ENCODE data around the gene ADCY2.

DNA sequence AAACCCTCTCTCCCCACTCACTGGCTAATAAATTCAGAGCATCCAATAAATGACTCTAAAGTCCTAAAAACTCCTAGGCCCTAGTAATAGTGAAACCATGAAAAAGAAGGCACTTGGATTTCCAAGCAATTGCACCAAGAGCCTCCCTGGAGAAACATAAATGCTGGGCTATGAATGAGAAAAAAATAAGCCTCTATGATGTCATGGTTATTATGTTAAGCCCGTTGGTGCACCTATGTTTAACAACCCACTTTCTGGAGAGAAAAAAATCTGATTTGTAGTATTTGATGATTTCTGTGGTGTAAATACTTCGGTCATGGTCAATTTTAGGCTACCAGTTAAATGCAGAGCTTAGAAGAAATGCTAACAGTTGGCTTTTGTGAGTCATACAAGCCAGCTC lies 446.6 kb downstream of the ADCY2 start:
- TF ChIP-seq, protein P1, sequence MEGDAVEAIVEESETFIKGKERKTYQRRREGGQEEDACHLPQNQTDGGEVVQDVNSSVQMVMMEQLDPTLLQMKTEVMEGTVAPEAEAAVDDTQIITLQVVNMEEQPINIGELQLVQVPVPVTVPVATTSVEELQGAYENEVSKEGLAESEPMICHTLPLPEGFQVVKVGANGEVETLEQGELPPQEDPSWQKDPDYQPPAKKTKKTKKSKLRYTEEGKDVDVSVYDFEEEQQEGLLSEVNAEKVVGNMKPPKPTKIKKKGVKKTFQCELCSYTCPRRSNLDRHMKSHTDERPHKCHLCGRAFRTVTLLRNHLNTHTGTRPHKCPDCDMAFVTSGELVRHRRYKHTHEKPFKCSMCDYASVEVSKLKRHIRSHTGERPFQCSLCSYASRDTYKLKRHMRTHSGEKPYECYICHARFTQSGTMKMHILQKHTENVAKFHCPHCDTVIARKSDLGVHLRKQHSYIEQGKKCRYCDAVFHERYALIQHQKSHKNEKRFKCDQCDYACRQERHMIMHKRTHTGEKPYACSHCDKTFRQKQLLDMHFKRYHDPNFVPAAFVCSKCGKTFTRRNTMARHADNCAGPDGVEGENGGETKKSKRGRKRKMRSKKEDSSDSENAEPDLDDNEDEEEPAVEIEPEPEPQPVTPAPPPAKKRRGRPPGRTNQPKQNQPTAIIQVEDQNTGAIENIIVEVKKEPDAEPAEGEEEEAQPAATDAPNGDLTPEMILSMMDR (IDR thresholded peaks at IDR 0.05; ENCODE audit: insufficient read depth, low read length): no peak
- no peak for TF ChIP-seq POLR2AphosphoS5 (IDR thresholded peaks at IDR 0.05; ENCODE audit: low read depth)
- TF ChIP-seq, protein P2, sequence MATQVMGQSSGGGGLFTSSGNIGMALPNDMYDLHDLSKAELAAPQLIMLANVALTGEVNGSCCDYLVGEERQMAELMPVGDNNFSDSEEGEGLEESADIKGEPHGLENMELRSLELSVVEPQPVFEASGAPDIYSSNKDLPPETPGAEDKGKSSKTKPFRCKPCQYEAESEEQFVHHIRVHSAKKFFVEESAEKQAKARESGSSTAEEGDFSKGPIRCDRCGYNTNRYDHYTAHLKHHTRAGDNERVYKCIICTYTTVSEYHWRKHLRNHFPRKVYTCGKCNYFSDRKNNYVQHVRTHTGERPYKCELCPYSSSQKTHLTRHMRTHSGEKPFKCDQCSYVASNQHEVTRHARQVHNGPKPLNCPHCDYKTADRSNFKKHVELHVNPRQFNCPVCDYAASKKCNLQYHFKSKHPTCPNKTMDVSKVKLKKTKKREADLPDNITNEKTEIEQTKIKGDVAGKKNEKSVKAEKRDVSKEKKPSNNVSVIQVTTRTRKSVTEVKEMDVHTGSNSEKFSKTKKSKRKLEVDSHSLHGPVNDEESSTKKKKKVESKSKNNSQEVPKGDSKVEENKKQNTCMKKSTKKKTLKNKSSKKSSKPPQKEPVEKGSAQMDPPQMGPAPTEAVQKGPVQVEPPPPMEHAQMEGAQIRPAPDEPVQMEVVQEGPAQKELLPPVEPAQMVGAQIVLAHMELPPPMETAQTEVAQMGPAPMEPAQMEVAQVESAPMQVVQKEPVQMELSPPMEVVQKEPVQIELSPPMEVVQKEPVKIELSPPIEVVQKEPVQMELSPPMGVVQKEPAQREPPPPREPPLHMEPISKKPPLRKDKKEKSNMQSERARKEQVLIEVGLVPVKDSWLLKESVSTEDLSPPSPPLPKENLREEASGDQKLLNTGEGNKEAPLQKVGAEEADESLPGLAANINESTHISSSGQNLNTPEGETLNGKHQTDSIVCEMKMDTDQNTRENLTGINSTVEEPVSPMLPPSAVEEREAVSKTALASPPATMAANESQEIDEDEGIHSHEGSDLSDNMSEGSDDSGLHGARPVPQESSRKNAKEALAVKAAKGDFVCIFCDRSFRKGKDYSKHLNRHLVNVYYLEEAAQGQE (IDR thresholded peaks at IDR 0.05; ENCODE audit: insufficient replicate concordance, low read depth): no peak
- TF ChIP-seq SPI1 (IDR thresholded peaks at IDR 0.05; ENCODE audit: borderline replicate concordance, low read depth): no peak
- TF ChIP-seq GABPA (IDR thresholded peaks at IDR 0.05; ENCODE audit: low read depth): no peak

Data from HL-60 (cell line).